Gastrocnemius medialis (tissue), 4 donors: ENCODE data around the gene TRAPPC2L. TPM values are rescaled to one million over a fixed set of nuclear protein-coding genes. Genes with fewer than 3 reads are reported as not detected.

Experiments
- ATAC-seq, 2 donors: fragments of 150-250 bp; one replicate each; pipeline ENCODE4 v1.9.1; 2016
- DNase-seq, 2 donors: peaks; one replicate each; pipeline ENCODE4 v3.0.0-alpha.2; 2019
- H3K27ac ChIP-seq, 4 donors: fragments of 200-600 bp; sonication (generic); 1 replicate in 1 of 4; 2 replicates in 3 of 4; pipeline ENCODE4 v1.5.1; 2016 to 2018; ENCODE audit warnings: mild to moderate bottlenecking in 2 of 4, moderate library complexity in 1 of 4
- H3K27me3 ChIP-seq, 3 donors: fragments of 200-600 bp; sonication (generic) in 2 of 3; 1 replicate in 1 of 3; 2 replicates in 2 of 3; pipeline versions ENCODE4 v1.5.1 to v1.6.0; 2016 to 2019; ENCODE audit warnings: mild to moderate bottlenecking in 1 of 3, moderate library complexity in 1 of 3
- H3K36me3 ChIP-seq, 2 donors: fragments of 200-600 bp; sonication (generic) in 1 of 2; one replicate each; pipeline ENCODE4 v1.5.1; 2017 to 2018
- H3K4me1 ChIP-seq, 2 donors: fragments of 200-600 bp; sonication (generic) in 1 of 2; one replicate each; pipeline ENCODE4 v1.5.1; 2016 to 2017; ENCODE audit warnings: mild to moderate bottlenecking in 2 of 2
- H3K4me3 ChIP-seq, 4 donors: fragments of 200-600 bp; sonication (generic) in 3 of 4; 1 replicate in 1 of 4; 2 replicates in 3 of 4; pipeline ENCODE4 v1.5.1; 2016 to 2019; ENCODE audit warnings: mild to moderate bottlenecking in 2 of 4
- H3K9me3 ChIP-seq, 3 donors: fragments of 200-600 bp; sonication (generic) in 2 of 3; 1 replicate in 1 of 3; 2 replicates in 2 of 3; pipeline ENCODE4 v1.5.1; 2016 to 2019
- POLR2A ChIP-seq, 2 donors: fragments of 450-650 bp; IDR thresholded peaks; one replicate each; pipeline ENCODE4 v1.6.1; 2017; ENCODE audit warnings: antibody characterized with exemption in 2 of 2, mild to moderate bottlenecking in 2 of 2, moderate library complexity in 2 of 2
- in situ Hi-C, 4 donors: fragments of 200-750 bp; cut with MboI; loops; one replicate each; pipeline versions ENCODE4 v1.15.0 to v1.8.0; 2017; ENCODE audit warnings: low sequenced_read_pairs in 4 of 4
- intact Hi-C: fragments of 100-400 bp; cut with DNase I; formaldehyde crosslinking; loops from one replicate; pipeline ENCODE4 v1.15.1; 2023; ENCODE audit warnings: low total_unique reads
- total RNA-seq, 4 donors: library from RNA; depleted of rRNA; stranded (reverse); fragments of >200 nt; gene quantifications; one replicate each; pipeline versions ENCODE4 v1.1.0 to v1.2.3, GENCODE V29; 2016
- TF ChIP-seq, protein P1 (sequence below), 5 experiments: fragments of 450-650 bp in 3 of 5; fragments of 200-600 bp in 2 of 5; sonication (generic) in 2 of 5; IDR thresholded peaks in 4 of 5; conservative IDR thresholded peaks in 1 of 5; 1 replicate in 4 of 5; 2 replicates in 1 of 5; pipeline ENCODE4 v1.5.1; 2016 to 2019; ENCODE audit warnings: antibody characterized with exemption in 5 of 5, mild to moderate bottlenecking in 3 of 5, moderate library complexity in 3 of 5

TRAPPC2L gene
- total RNA-seq, 4 donors from 2014 or later: 17.8 to 27.9 (median 20.5) TPM

DNA sequence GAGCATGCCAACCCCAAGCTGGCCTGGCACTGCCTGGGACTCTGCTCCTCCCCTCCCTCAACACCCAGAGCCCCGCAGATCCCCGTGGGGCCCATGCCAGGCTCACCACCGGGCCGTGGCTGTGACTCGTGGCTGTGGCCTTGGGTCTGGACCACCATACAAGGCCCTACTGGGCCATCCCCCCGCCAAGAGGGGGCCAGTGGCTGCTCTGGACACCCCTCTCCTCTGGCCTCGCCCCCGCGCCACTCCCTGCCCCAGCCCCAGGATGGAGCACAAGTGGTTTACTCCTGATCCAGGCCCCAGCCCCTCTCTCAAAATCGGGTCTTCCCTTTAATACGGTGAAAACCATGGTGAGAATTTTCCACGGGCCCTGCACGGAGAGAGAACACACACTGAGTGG, 6.5 kb downstream of the TRAPPC2L start:
- in situ Hi-C loops (loop anchor here in 1 of 4 donors (25.0 kb wide), 1 partner anchor 349 kb away; the partner anchor contains the start of genes SLC22A31 and ZNF778), intact Hi-C loops (no loop called here)
- DNase-seq: no peak
- Histone ChIP-seq H3K4me1 (peaks cover under 1% of the 10 kb centered on the region in 2 donors), H3K27me3 (no peaks in the 10 kb centered on the region), H3K27ac (no peak overlapping the region), H3K36me3 (peaks cover 0 to 46% of the 10 kb centered on the region in 2 donors), H3K9me3 (no peaks in the 10 kb centered on the region), H3K4me3 (no peak overlapping the region)
- TF ChIP-seq, protein P1, sequence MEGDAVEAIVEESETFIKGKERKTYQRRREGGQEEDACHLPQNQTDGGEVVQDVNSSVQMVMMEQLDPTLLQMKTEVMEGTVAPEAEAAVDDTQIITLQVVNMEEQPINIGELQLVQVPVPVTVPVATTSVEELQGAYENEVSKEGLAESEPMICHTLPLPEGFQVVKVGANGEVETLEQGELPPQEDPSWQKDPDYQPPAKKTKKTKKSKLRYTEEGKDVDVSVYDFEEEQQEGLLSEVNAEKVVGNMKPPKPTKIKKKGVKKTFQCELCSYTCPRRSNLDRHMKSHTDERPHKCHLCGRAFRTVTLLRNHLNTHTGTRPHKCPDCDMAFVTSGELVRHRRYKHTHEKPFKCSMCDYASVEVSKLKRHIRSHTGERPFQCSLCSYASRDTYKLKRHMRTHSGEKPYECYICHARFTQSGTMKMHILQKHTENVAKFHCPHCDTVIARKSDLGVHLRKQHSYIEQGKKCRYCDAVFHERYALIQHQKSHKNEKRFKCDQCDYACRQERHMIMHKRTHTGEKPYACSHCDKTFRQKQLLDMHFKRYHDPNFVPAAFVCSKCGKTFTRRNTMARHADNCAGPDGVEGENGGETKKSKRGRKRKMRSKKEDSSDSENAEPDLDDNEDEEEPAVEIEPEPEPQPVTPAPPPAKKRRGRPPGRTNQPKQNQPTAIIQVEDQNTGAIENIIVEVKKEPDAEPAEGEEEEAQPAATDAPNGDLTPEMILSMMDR (IDR thresholded peaks at IDR 0.05 in 4 of 5, conservative IDR thresholded peaks at IDR 0.05 in 1 of 5): no peak
- no peak for TF ChIP-seq POLR2A (IDR thresholded peaks at IDR 0.05)
- no peak for ATAC-seq

DNA sequence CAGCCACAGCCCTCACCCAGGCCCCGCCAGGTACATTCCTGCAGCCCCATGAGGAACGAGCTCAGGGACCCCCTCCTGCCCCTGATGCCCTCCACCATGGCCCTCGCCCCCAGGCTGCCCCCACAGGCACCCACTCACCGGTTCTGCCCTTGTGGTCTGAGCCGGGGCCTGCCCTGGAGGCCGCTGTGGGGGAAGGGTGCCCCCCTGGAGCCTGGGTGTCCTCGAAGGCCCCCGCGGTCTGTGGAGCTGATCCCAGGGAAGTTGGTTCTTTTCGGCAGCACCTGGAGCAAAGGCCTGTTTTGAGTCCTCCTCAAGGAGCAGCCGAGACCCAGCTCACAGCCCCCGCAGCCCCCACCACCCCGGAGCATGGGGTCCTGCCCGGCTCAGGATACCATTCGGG, 7.2 kb downstream of the TRAPPC2L start:
- Histone ChIP-seq H3K27me3 (no peaks in the 10 kb centered on the region), H3K4me1 (no peaks in the 10 kb centered on the region), H3K9me3 (no peaks in the 10 kb centered on the region), H3K36me3 (peaks cover 0 to 39% of the 10 kb centered on the region in 2 donors), H3K4me3 (no peak overlapping the region), H3K27ac (no peak overlapping the region)
- DNase-seq (no peak), ATAC-seq (no peak)
- in situ Hi-C loops: loop anchor here in 1 of 4 donors (25.0 kb wide), 1 partner anchor 348 kb away; the partner anchor contains the start of genes SLC22A31 and ZNF778
- no peak for TF ChIP-seq POLR2A (IDR thresholded peaks at IDR 0.05)
- TF ChIP-seq, protein P1 (IDR thresholded peaks at IDR 0.05 in 4 of 5, conservative IDR thresholded peaks at IDR 0.05 in 1 of 5): no peak
- intact Hi-C loops: no loop called here

DNA sequence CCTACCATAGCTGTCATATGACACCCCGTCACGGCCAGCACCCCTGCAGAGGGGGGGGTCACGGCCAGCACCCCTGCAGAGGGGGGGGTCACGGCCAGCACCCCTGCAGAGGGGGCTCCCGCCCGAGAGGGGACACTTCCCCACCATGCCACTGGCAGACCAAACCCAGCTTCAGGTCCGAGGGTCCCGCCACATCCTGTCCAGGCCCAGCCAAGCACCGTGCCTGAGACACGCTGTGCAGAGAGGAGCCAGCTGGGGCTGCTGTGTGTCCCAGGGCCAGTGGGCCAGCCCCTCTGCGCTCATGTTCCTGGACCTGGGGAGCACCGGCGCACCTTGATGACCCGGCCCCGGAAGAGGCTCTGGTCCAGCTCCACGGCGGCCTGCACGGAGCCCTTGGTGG, 7.6 kb downstream of the TRAPPC2L start:
- in situ Hi-C loops (loop anchor here in 1 of 4 donors (25.0 kb wide), 1 partner anchor 348 kb away; the partner anchor contains the start of genes SLC22A31 and ZNF778), intact Hi-C loops (no loop called here)
- no peak overlapping the region for H3K4me3 ChIP-seq
- no peaks in the 10 kb centered on the region for H3K4me1 ChIP-seq
- no peaks in the 10 kb centered on the region for H3K27me3 ChIP-seq
- H3K27ac ChIP-seq: no peak overlapping the region
- no peak for ATAC-seq
- DNase-seq: no peak
- H3K36me3 ChIP-seq: peaks cover 0 to 35% of the 10 kb centered on the region in 2 donors
- no peaks in the 10 kb centered on the region for H3K9me3 ChIP-seq
- TF ChIP-seq POLR2A (IDR thresholded peaks at IDR 0.05): no peak
- TF ChIP-seq, protein P1 (IDR thresholded peaks at IDR 0.05 in 4 of 5, conservative IDR thresholded peaks at IDR 0.05 in 1 of 5): no peak

DNA sequence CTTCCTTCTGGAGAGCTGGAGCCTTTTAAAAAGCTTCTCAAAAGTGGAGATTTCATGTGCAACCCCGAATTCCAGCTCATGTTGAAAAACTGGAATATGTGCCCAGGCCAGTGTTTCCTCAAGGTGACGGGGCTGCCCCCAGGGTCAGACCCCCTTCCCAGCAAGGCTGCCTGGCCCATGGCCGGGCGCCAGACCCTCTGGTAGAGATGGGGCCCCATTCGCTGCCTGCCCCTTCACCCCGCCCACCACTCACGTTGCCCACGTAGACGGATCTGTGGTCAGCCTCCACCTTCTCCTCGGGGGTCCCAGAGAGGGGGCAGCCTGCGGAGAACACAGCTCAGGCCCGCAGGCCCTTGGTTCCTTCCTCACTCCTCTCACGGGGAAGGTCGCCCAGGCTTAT, 8.4 kb downstream of the TRAPPC2L start:
- Histone ChIP-seq H3K36me3 (peaks cover 0 to 27% of the 10 kb centered on the region in 2 donors), H3K4me1 (no peaks in the 10 kb centered on the region), H3K27ac (no peak overlapping the region), H3K4me3 (no peak overlapping the region), H3K9me3 (no peaks in the 10 kb centered on the region), H3K27me3 (no peaks in the 10 kb centered on the region)
- no peak for ATAC-seq
- no peak for DNase-seq
- intact Hi-C loops (no loop called here), in situ Hi-C loops (loop anchor here in 1 of 4 donors (25.0 kb wide), 1 partner anchor 347 kb away; the partner anchor contains the start of genes SLC22A31 and ZNF778)
- TF ChIP-seq POLR2A (IDR thresholded peaks at IDR 0.05): no peak
- TF ChIP-seq, protein P1 (IDR thresholded peaks at IDR 0.05 in 4 of 5, conservative IDR thresholded peaks at IDR 0.05 in 1 of 5): no peak
